Brain microvascular endothelial cell (primary cell): ENCODE data around the gene PTPRR.

ENCODE experiments used
- DNase-seq: peaks from one replicate; pipeline ENCODE4 v3.0.0-alpha.2; 2020
- H3K27ac ChIP-seq: fragments of 250-450 bp; sonication (Bioruptor Pico); 2 replicates; pipeline ENCODE4 v1.5.1; 2020; ENCODE audit warnings: mild to moderate bottlenecking, moderate library complexity
- H3K27me3 ChIP-seq: fragments of 250-450 bp; sonication (Bioruptor Pico); replicated peaks from 2 replicates; pipeline ENCODE4 v1.5.1; 2020; ENCODE audit warnings: mild to moderate bottlenecking
- H3K36me3 ChIP-seq: fragments of 250-450 bp; sonication (Bioruptor Pico); replicated peaks from 2 replicates; pipeline ENCODE4 v1.5.1; 2020; ENCODE audit warnings: mild to moderate bottlenecking
- H3K4me3 ChIP-seq: 2 replicates; pipeline ENCODE4 v1.5.1; 2011; ENCODE audit warnings: low read depth, mild to moderate bottlenecking, control low read depth, low read length, moderate library complexity
- in situ Hi-C: cut with HindIII; loops from 2 replicates; pipeline ENCODE4 v1.10.0; 2017; ENCODE audit warnings: low sequenced_read_pairs, low pct_ligation_motif_present
- TF ChIP-seq, protein P1 (sequence below): IDR thresholded peaks from 2 replicates; pipeline ENCODE4 v1.5.1; 2011; ENCODE audit warnings: low read depth, mild to moderate bottlenecking, moderate library complexity, low read length, control low read depth, inconsistent platforms; ENCODE audit errors: missing control alignments

PTPRR gene

GRCh38 chr12:70854138-70854537, 66.4 kb downstream of the PTPRR start:
- no peak for DNase-seq
- in situ Hi-C loops, result no loop called here
- Histone ChIP-seq H3K27ac (no peak overlapping the region), H3K4me3 (no peak overlapping the region), H3K36me3 (no peaks in the 10 kb centered on the region), H3K27me3 (no peaks in the 10 kb centered on the region)
- TF ChIP-seq, protein P1, sequence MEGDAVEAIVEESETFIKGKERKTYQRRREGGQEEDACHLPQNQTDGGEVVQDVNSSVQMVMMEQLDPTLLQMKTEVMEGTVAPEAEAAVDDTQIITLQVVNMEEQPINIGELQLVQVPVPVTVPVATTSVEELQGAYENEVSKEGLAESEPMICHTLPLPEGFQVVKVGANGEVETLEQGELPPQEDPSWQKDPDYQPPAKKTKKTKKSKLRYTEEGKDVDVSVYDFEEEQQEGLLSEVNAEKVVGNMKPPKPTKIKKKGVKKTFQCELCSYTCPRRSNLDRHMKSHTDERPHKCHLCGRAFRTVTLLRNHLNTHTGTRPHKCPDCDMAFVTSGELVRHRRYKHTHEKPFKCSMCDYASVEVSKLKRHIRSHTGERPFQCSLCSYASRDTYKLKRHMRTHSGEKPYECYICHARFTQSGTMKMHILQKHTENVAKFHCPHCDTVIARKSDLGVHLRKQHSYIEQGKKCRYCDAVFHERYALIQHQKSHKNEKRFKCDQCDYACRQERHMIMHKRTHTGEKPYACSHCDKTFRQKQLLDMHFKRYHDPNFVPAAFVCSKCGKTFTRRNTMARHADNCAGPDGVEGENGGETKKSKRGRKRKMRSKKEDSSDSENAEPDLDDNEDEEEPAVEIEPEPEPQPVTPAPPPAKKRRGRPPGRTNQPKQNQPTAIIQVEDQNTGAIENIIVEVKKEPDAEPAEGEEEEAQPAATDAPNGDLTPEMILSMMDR, result no peak

DNA sequence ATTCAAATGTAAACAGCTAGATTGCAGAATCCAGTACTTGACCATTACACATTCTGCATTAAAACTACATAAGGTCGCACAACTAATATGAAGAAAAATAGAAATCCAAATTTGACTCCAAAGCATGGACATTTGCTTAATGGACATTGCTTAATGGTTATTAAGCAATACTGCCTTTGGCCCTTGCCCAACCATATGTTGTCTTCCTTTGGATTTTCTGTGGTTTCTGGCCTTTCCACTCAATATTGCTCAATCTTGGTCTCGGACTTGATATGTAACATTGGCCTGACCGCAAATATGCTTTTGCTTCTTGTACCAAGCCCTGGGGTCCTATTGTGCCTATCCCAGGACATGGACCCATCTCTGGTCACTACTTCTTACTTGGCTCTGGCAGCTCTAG, 67.2 kb downstream of the PTPRR start:
- no peak overlapping the region for H3K27ac ChIP-seq
- no peaks in the 10 kb centered on the region for H3K27me3 ChIP-seq
- TF ChIP-seq, protein P1, result no peak
- DNase-seq, result no peak
- H3K36me3 ChIP-seq, result no peaks in the 10 kb centered on the region
- no peak overlapping the region for H3K4me3 ChIP-seq
- in situ Hi-C loops, result no loop called here

DNA sequence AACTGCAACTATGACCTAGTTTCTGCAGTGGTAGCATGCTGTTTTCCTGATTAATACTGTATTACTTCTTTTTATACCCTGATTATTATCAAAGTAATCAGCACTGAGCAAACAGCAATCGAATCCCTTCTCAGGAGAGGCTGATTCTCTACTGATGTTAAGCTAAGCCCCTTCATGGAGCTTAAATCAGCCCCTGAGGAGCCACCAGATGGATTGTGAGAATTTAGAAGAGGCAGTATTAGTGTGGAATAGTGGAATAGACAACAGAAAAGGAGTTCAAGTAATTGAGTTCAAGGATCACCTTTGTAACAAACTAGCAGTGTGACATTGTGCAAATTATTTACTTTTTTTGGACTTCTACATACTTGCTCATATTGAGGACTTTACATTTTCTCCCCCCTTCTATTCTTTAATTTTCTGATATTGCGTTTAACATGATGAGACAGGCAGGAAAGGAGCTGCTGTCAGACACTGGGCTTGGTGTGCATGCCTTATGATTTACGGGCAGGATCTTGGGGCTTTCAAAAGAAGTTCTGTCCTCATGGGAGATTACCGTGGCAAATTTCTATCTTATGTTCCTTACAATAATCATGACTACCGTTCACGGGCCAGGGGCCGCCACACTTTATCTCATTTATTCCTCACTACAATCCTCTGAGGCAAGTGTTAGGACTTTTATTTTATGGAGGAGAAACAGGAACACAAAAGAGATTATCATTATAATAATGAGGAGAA, 68.0 kb downstream of the PTPRR start:
- in situ Hi-C loops, result no loop called here
- Histone ChIP-seq H3K27ac (no peak overlapping the region), H3K27me3 (no peaks in the 10 kb centered on the region), H3K36me3 (no peaks in the 10 kb centered on the region), H3K4me3 (no peak overlapping the region)
- no peak for DNase-seq
- TF ChIP-seq, protein P1, result no peak

GRCh38 chr12:70849265-70849960, 71.1 kb downstream of the PTPRR start:
- no peaks in the 10 kb centered on the region for H3K36me3 ChIP-seq
- TF ChIP-seq, protein P1, result peak; percentile 30
- no peak overlapping the region for H3K27ac ChIP-seq
- no peaks in the 10 kb centered on the region for H3K27me3 ChIP-seq
- H3K4me3 ChIP-seq, result no peak overlapping the region
- in situ Hi-C loops, result no loop called here
- DNase-seq, result peak; percentile 0

DNA sequence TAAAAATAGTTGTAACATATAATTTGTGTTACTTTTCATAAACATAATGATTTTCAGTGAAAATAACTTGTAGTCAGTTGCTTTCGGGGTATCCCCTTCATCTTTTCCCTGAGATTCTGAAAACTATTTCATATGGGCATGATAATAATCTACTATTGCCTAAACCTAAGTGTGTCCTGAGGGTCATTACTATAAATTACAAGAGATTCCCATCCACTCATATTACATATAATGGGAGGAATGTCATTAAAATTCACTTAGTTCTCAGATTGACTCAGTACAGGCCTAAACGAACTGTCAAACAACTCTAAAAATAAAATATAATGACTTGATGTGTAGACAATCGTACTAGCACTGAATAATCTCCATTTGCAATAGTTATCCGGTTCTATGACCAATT, 72.7 kb downstream of the PTPRR start:
- H3K27me3 ChIP-seq, result no peaks in the 10 kb centered on the region
- in situ Hi-C loops, result no loop called here
- H3K27ac ChIP-seq, result no peak overlapping the region
- H3K4me3 ChIP-seq, result no peak overlapping the region
- H3K36me3 ChIP-seq, result no peaks in the 10 kb centered on the region
- TF ChIP-seq, protein P1, result no peak
- no peak for DNase-seq

DNA sequence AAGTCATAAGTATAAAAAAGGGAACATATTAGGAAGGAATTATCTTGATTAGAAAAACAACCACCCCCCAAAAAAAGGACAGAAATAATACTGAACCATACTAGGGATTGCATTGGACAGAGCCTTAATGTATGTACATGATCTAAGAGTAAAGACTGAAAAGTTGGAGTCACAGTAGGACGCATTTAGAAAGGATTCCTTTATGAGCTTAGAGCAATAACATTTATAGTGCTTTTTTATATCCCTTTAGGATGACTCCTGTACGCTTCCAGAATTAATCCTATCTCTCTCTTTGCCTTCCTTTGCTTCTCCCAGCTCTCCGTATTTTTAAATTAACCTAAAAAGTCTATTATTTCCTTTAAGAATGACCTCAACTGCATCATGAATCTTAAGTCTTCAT, 75.3 kb downstream of the PTPRR start:
- no peaks in the 10 kb centered on the region for H3K27me3 ChIP-seq
- H3K27ac ChIP-seq, result no peak overlapping the region
- H3K4me3 ChIP-seq, result no peak overlapping the region
- TF ChIP-seq, protein P1, result no peak
- in situ Hi-C loops, result no loop called here
- no peak for DNase-seq
- H3K36me3 ChIP-seq, result no peaks in the 10 kb centered on the region
